K562 (cell line): ENCODE measurements around the gene ADGRL3. TPM values are rescaled to one million over a fixed set of nuclear protein-coding genes. Genes with fewer than 3 reads are reported as not detected.

Experiments
- ATAC-seq: fragments of 200-7000 bp; cut with Tn5 transposase; 3 replicates; pipeline ENCODE4 v1.9.1; 2020; ENCODE audit warnings: moderate library complexity
- BruUV-seq: library from RNA; stranded (reverse); fragments of 400-500 nt; replicated peaks from 2 replicates; lab custom pipeline; 2021; lab: Mats Ljungman, UMichigan
- CTCF ChIA-PET: fragments of 300-600 bp; formaldehyde crosslinking; extraction: SDS; loops from one replicate; lab custom pipeline; 2021; ENCODE audit warnings: low intra/inter-chr PET ratio; lab: Yijun Ruan, JAX
- POLR2A ChIA-PET: fragments of 300-600, 350-650 bp; sonication (Branson Sonifier 250); formaldehyde crosslinking; extraction: SDS; loops from one replicate; lab custom pipeline; 2021; ENCODE audit warnings: antibody characterized with exemption, inconsistent platforms; lab: Yijun Ruan, JAX
- DNase-seq, 4 experiments: peaks; one replicate each; pipeline versions ENCODE4 v3.0.0 to v3.0.0-alpha.2; 2011 to 2018; ENCODE audit warnings: low spot score in 3 of 4, mixed read lengths in 3 of 4; ENCODE audit errors: extremely low read depth in 1 of 4
- FAIRE-seq: peaks from 2 replicates; lab custom pipeline; 2011; peaks lifted over from hg19 to GRCh38; lab: Jason Lieb, UNC
- H2AFZ ChIP-seq: 2 replicates; pipeline ENCODE4 v1.6.0; 2011; ENCODE audit warnings: low read depth, low read length, control low read depth, inconsistent platforms
- H3K27ac ChIP-seq: fragments of 200-600 bp; 3 replicates; pipeline ENCODE4 v1.8.0; 2011; ENCODE audit warnings: low read depth, mild to moderate bottlenecking, control low read depth, inconsistent platforms, low read length, moderate library complexity, mixed read lengths; ENCODE audit errors: extremely low read depth
- H3K27me3 ChIP-seq, 2 experiments: fragments of 300-600 bp in 1 of 2; 2 replicates in 1 of 2; 3 replicates in 1 of 2; pipeline versions ENCODE4 v1.6.0 to v1.8.0; 2011; ENCODE audit warnings: inconsistent platforms in 2 of 2, low read length in 2 of 2, mild to moderate bottlenecking in 1 of 2, mixed read lengths in 1 of 2, moderate library complexity in 1 of 2; ENCODE audit not compliant: control insufficient read depth in 2 of 2, insufficient read depth in 2 of 2
- H3K36me3 ChIP-seq: fragments of 300-600 bp; 3 replicates; pipeline ENCODE4 v1.8.0; 2011; ENCODE audit warnings: mild to moderate bottlenecking, low read length, inconsistent platforms; ENCODE audit not compliant: control insufficient read depth, insufficient read depth
- H3K4me1 ChIP-seq, 2 experiments: fragments of 200-600 bp in 1 of 2; replicated peaks in 1 of 2; 2 replicates in 1 of 2; 3 replicates in 1 of 2; pipeline versions ENCODE4 v1.5.1 to v1.8.0; 2011; ENCODE audit warnings: inconsistent platforms in 2 of 2, low read length in 2 of 2, mild to moderate bottlenecking in 1 of 2, mixed read lengths in 1 of 2, moderate library complexity in 1 of 2; ENCODE audit not compliant: control insufficient read depth in 2 of 2, insufficient read depth in 2 of 2
- H3K4me2 ChIP-seq: 2 replicates; pipeline ENCODE4 v1.6.1; 2011; ENCODE audit warnings: low read length, control low read depth, inconsistent platforms, mixed read lengths; ENCODE audit not compliant: insufficient read depth
- H3K4me3 ChIP-seq: fragments of 200-600 bp; sonication (generic), shearing (Covaris generic); 2 replicates; pipeline ENCODE4 v1.5.1; 2016; ENCODE audit warnings: control low read depth, inconsistent platforms
- H3K79me2 ChIP-seq: fragments of 200-600 bp; 3 replicates; pipeline ENCODE4 v1.8.0; 2011; ENCODE audit warnings: low read length, inconsistent platforms; ENCODE audit not compliant: control insufficient read depth, insufficient read depth
- H3K9ac ChIP-seq, 2 experiments: 2 replicates each; pipeline versions ENCODE4 v1.6.0 to v1.6.1; 2011; ENCODE audit warnings: low read depth in 2 of 2, low read length in 2 of 2, control low read depth in 1 of 2, inconsistent platforms in 1 of 2, mild to moderate bottlenecking in 1 of 2, mixed read lengths in 1 of 2; ENCODE audit not compliant: insufficient read depth in 1 of 2
- H3K9me1 ChIP-seq: one replicate; pipeline ENCODE4 v1.6.0; 2011; ENCODE audit warnings: inconsistent platforms, mild to moderate bottlenecking, low read length, moderate library complexity; ENCODE audit not compliant: control insufficient read depth, insufficient read depth
- H3K9me3 ChIP-seq: replicated peaks from 2 replicates; pipeline ENCODE4 v1.5.1; 2011; ENCODE audit warnings: low read depth, low read length, inconsistent platforms; ENCODE audit not compliant: control insufficient read depth, insufficient read depth
- H4K20me1 ChIP-seq: replicated peaks from 2 replicates; pipeline ENCODE4 v1.6.1; 2011; ENCODE audit warnings: low read length, inconsistent platforms, mixed read lengths; ENCODE audit not compliant: control insufficient read depth, insufficient read depth
- L3MBTL2 ChIP-seq: fragments of 450-650 bp; IDR thresholded peaks from 2 replicates; pipeline ENCODE4 v1.6.1; 2016; ENCODE audit warnings: mild to moderate bottlenecking, moderate library complexity
- PRDM10 ChIP-seq: fragments of 450-650 bp; IDR thresholded peaks from 2 replicates; pipeline ENCODE4 v1.6.1; 2018; ENCODE audit not compliant: partially characterized antibody
- RAD21 ChIP-seq, 2 experiments: fragments of 250-450 bp in 1 of 2; fragments of 450-650 bp in 1 of 2; sonication (Bioruptor Pico) in 1 of 2; formaldehyde crosslinking in 1 of 2; IDR thresholded peaks in 1 of 2; conservative IDR thresholded peaks in 1 of 2; 2 replicates each; pipeline versions ENCODE4 v1.4.0 to v1.8.0; 2020 to 2022; ENCODE audit warnings: mild to moderate bottlenecking in 2 of 2, moderate library complexity in 1 of 2
- ZBTB43 ChIP-seq: sonication (generic); formaldehyde crosslinking; IDR thresholded peaks from 2 replicates; pipeline ENCODE4 v1.8.0; 2023; ENCODE audit warnings: mild to moderate bottlenecking, missing genetic modification reagents
- WGBS: fragments of 100-300 bp; shearing (Covaris generic); methylation state at CpG from one replicate; pipeline ENCODE4 v1.1.6; 2016; ENCODE audit warnings: low coverage, mixed read lengths; ENCODE audit not compliant: insufficient coverage; ENCODE audit errors: missing lambda C conversion rate; 5-methylcytosine and 5-hydroxymethylcytosine counted together
- in situ Hi-C: fragments of 300-500 bp; cut with MboI; formaldehyde crosslinking; loops from 4 replicates; pipeline ENCODE4 v1.15.0; 2018; ENCODE audit warnings: inconsistent platforms, mixed read lengths
- intact Hi-C: fragments of 100-400 bp; cut with micrococcal nuclease; formaldehyde crosslinking; loops from 2 replicates; pipeline ENCODE4 v1.14.2; 2022
- polyA plus RNA-seq, 8 experiments: library from polyadenylated mRNA; depleted of rRNA in 4 of 8; stranded (reverse) in 5 of 8; unstranded in 3 of 8; fragments of >200 nt; fragmentation: Nextera tagmentation in 2 of 8; fragmentation: Illumina TruSeq in 1 of 8; extraction: Ambion mirVana in 2 of 8; extraction: Trizol in 1 of 8; gene quantifications; 2 replicates each; pipeline versions ENCODE4 v1.2.1 to v1.2.3, GENCODE V29; 2011 to 2014; ENCODE audit warnings: inconsistent platforms in 1 of 8, missing spikeins in 1 of 8
- total RNA-seq, 7 experiments: library from RNA; depleted of rRNA in 6 of 7; stranded (reverse); fragments of >200 nt in 6 of 7; fragmentation: Illumina TruSeq in 2 of 7; extraction: Trizol in 2 of 7; gene quantifications; 2 replicates each; pipeline versions ENCODE4 v1.2.1 to v1.2.3, GENCODE V29; 2011 to 2021; ENCODE audit warnings: low replicate concordance in 1 of 7

The ADGRL3 gene
- total and polyA plus RNA-seq, 9 of the 15 experiments (the other 6 are each of a cell fraction or from before 2014, with no cell fraction given), result 0.03 to 0.14 (median 0.04) TPM; not detected in 2

DNA sequence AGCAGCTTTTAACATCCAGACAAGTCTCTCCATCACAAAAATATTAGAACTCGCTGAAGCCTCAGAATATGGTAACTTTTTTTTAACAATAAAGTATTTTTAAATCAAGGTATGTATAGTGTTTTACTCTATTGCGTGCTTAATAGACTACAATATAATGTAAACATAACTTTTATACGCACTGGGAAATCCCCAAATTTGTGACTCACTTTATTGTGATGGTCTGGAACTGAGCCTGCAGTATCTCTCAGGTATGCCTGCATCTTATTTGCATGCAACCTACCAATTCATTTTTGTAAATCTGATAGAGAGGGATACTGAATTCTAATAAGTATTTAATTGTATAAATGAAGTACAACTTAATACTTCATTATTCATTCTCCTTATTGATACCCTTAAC lies 823.5 kb downstream of the ADGRL3 start (continued):
- no peak for TF ChIP-seq ZBTB43 (CRISPR knock-in tag)
- TF ChIP-seq L3MBTL2, result no peak
- TF ChIP-seq RAD21 (CRISPR knock-in tag; conservative IDR thresholded peaks at IDR 0.05 in 1 of 2, IDR thresholded peaks at IDR 0.05 in 1 of 2), result no peak

- in situ Hi-C loops (no loop called here), intact Hi-C loops (no loop called here)
- Histone ChIP-seq H3K36me3 (no peaks in the 10 kb centered on the region), H3K4me3 (no peak overlapping the region), H3K9me3 (no peaks in the 10 kb centered on the region), H2AFZ (no peak overlapping the region), H3K79me2 (no peaks in the 10 kb centered on the region), H3K9ac (no peak overlapping the region), H3K4me2 (no peak overlapping the region), H3K9me1 (no peaks in the 10 kb centered on the region), H4K20me1 (no peaks in the 10 kb centered on the region), H3K27ac (no peak overlapping the region), H3K4me1 (no peaks in the 10 kb centered on the region), H3K27me3 (no peaks in the 10 kb centered on the region)
- CTCF ChIA-PET, result no interaction called here
- BruUV-seq, result no TSS peak
- 0% methylated on average over 2 of the region's 2 CpGs for WGBS
- POLR2A ChIA-PET, result no interaction called here
- ATAC-seq, result no peak
- no peak for FAIRE-seq
- DNase-seq, result no peak
- TF ChIP-seq PRDM10, result no peak
These were observed 828.6 kb downstream of the ADGRL3 start for GRCh38 chr4:62028745-62029144.
